Renal pelvis (tissue), 4 donors: Measurements from ENCODE around the gene CASP10. TPM values are rescaled to one million over a fixed set of nuclear protein-coding genes. Genes with fewer than 3 reads are reported as not detected.

Source experiments
- DNase-seq: peaks from one replicate; pipeline ENCODE4 v3.0.0-alpha.2; 2013
- polyA plus RNA-seq, 3 donors: library from polyadenylated mRNA; unstranded; fragments of 120-200 nt; gene quantifications; one replicate each; pipeline ENCODE4 v1.2.1, GENCODE V29; 2013; ENCODE audit not compliant: insufficient read length in 3 of 3

Gene CASP10
- polyA plus RNA-seq, 3 donors, result 7.0 to 11.1 (median 10.1) TPM

- no peak for DNase-seq
Observed at GRCh38 chr2:201196003-201196402, 13.1 kb downstream of the CASP10 start.

- no peak for DNase-seq
Observed at GRCh38 chr2:201196803-201197202, 13.9 kb downstream of the CASP10 start.

- no peak for DNase-seq
Observed at GRCh38 chr2:201197781-201198180, 14.8 kb downstream of the CASP10 start.

- no peak for DNase-seq
Observed at GRCh38 chr2:201199847-201200246, 16.9 kb downstream of the CASP10 start.

GRCh38 chr2:201200345-201200744 lies 17.4 kb downstream of the CASP10 start:
- no peak for DNase-seq

- no peak for DNase-seq
Observed at GRCh38 chr2:201201371-201201770, 18.4 kb downstream of the CASP10 start.

GRCh38 chr2:201203916-201204654 lies 21.1 kb downstream of the CASP10 start:
- DNase-seq, result peak; percentile 75

GRCh38 chr2:201204655-201205514 lies 21.9 kb downstream of the CASP10 start:
- DNase-seq, result peak; percentile 58

- DNase-seq, result no peak
Observed at GRCh38 chr2:201205515-201205849, 22.5 kb downstream of the CASP10 start.

GRCh38 chr2:201208563-201209252 lies 25.8 kb downstream of the CASP10 start:
- DNase-seq, result no peak

- DNase-seq, result no peak
Observed at GRCh38 chr2:201215963-201216362, 33.0 kb downstream of the CASP10 start.

GRCh38 chr2:201216918-201217317 lies 34.0 kb downstream of the CASP10 start:
- DNase-seq, result no peak

GRCh38 chr2:201218780-201219179 lies 35.8 kb downstream of the CASP10 start:
- DNase-seq, result no peak

- no peak for DNase-seq
Observed at GRCh38 chr2:201219328-201220096, 36.6 kb downstream of the CASP10 start.

GRCh38 chr2:201220102-201220570 lies 37.2 kb downstream of the CASP10 start:
- DNase-seq, result no peak

GRCh38 chr2:201223089-201224073 lies 40.4 kb downstream of the CASP10 start:
- no peak for DNase-seq

- no peak for DNase-seq
Observed at GRCh38 chr2:201228271-201228911, 45.5 kb downstream of the CASP10 start.

GRCh38 chr2:201228912-201229290 lies 46.0 kb downstream of the CASP10 start:
- DNase-seq, result no peak

GRCh38 chr2:201231781-201232466 lies 49.0 kb downstream of the CASP10 start:
- DNase-seq, result peak; percentile 90
